Pulmonary artery endothelial cell (primary cell): Measurements from ENCODE around the gene SCOC. TPM values are rescaled to one million over a fixed set of nuclear protein-coding genes. Genes with fewer than 3 reads are reported as not detected.
"Not testable (repeated sequence)": the region's sequence is repeated elsewhere in the genome, so short reads cannot be mapped to it uniquely, and the experiment has no call there.

ENCODE experiments used
- DNase-seq: peaks from one replicate; pipeline ENCODE4 v3.0.0-alpha.2; 2011; ENCODE audit warnings: low read depth, low spot score
- total RNA-seq: library from RNA; depleted of rRNA; stranded (reverse); fragments of >200 nt; gene quantifications from 2 replicates; pipeline ENCODE4 v1.2.3, GENCODE V29; 2014

The SCOC gene
- total RNA-seq, 1 donor from 2014 or later: 32.6 TPM

DNA sequence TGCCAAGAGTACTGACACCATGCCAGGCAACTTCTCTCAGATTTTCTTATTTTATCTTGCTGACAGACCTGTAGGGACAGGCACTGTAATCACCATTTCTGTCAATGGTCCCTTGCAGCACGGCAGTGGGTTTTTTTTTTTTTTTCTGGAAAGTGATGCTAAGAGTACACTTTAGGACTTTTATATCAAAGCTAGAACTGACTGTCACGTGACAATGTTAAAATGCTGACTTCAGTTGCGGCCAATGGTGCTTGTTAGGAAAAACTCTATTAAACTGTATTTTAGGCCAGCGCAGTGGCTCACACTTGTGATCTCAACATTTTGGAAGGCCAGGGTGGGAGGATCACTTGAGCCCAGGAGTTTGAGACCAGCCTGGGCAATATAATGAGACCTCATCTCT lies 12.3 kb upstream of the SCOC start:
- DNase-seq: no peak

DNA sequence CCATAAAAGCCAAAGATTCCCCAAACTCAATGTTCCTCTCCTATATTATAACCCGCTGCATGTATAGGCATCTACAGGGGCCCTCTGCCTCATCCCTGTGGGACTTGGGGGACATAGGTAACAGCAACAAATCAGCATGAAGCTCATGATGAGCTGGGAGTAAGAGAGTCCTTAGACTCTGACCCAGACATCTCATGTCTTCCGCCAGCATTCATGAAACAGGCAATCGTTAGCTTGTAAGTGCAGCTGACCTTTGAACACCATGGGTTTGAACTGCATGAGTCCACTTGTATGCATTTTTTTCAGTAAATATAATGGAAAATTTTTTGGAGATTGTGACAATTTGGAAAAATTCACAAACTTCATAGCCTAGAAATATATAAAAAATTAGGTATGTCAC lies 10.4 kb upstream of the SCOC start:
- no peak for DNase-seq

DNA sequence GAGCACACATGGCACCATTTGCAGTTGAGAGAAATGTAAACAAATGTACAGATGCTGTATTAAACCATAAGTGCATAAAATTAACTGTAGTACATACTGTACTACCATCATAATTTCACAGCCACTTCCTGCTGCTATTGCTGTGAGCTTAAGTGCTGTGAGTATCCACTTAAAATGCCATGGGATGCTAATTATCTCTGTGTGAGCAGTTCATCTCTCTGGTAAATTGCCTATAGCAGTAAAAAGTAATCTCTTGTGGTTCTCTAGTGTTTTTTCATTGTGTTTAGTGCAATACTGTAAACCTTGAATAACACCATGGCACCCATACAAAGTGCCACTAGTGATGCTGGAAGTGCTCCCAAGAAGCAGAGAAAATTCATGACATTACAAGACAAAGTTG lies 9.9 kb upstream of the SCOC start:
- DNase-seq: no peak

DNA sequence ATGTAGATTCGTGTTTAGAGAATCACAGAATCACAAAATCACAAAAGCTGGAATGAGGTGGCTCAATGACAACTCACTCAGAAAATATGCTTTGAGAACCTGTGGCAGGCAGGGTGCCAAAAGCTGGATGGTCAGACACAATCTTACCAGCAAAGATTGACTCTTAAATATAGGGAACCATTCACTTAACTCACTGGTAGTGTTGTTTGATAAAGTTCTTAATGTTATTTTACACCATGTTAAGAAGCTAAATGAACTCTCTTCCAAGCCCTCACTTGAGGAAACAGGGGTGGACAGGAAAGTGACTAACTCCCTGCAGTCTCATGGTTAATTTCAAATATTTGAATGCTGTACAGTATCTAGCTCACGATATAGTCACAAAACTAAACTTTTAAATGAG lies 5.7 kb upstream of the SCOC start:
- peak; percentile 5 for DNase-seq

DNA sequence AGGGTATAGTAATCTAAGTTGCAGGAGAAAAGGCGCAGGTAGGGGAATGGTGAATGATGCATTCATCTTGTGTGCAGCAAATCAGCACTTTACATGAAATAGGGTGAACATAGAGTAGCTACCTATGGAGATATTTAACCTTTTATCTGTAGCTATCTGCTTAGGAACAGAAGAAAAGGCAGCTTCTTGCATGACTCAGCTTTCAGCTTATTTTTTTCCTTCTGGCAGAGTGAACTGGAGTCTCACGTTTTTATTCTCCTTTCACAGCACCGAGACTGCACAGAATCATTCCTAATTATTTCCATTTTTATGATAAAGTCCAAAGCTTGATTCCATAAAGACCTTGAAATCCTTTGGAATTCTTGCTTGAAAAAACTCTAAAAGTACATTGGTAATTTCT lies 4.8 kb upstream of the SCOC start:
- no peak for DNase-seq

DNA sequence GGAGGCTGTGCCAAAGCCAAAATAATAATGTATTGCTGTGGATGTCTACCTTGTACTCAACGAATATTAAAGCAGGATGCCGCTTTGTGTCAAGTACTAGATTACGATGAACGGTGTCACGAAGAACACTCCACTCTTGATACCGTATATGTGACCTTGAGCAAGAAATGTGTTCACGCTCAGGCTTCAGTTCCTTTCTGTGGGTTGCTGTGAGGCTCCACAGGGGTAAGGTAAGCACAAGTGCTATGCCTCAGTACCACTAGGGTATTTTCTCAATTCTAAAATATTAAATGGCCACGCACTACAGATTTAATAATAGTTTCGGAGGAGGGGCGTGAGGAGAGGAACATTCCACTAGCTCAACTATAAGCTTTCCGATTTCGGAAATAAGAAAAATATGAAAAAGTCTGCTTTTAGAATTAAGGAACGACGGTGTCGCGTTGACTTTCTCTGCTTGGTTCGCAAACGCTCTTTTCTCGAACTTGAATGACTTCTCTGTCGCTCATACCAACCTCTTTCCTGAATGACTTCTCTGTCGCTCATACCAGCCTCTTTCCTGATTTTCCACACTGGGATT lies 607 bp upstream of the SCOC start:
- DNase-seq: peak; percentile 1

DNA sequence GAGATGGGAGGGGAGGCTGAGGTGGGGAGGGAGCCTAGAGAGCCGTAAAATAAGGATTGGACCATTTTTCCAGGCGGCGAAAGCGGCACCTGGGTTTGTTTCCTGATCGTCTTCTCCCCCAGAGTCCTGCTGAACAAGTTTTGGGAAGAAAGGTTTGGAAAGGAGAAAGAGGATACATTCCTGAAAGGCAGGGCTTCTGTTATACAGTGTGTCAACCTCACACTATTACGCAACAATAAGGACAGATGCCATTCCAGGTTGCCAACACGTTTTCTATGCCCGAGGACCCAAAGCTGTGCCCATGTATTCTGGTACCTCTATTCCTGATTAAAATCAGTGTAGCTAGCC lies 658 bp downstream of the SCOC start:
- DNase-seq: no peak

DNA sequence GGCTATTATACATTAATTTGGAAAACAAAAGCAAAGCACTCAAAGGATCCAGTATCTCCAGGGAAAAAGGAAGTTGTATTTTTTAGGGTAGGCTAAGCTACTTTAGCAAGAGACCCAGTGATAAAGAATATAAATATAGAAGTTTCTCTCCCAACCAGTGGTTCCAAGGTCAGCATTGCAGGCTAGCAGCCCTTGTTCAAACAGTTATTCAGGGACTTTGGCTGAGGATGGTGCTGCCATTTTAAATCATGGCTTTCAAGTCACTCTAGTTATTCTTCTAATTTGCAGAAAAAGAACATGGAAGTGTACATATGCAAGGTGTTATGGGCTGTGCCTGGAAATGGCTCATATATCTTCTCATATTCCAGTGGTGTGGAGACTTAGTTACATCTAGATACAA lies 9.3 kb downstream of the SCOC start:
- no peak for DNase-seq

DNA sequence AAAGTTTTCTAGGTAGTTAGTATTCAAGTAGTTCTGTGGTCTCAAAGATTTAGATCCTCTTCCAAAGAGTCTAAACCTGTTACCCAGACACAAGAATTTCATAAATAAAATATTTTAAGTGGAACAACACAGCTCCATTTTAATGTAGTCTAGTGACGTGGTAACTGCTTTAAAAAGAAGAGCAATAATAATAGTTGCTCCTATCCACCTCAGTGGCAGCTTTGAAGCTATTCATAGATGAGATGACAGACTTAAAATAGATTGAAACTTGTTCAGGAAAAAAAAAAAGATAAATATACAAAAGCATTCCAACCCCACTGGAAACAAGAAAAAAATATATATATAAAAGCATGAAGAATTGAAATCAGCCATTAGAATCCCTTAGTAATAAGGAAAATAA lies 14.6 kb downstream of the SCOC start:
- no peak for DNase-seq

DNA sequence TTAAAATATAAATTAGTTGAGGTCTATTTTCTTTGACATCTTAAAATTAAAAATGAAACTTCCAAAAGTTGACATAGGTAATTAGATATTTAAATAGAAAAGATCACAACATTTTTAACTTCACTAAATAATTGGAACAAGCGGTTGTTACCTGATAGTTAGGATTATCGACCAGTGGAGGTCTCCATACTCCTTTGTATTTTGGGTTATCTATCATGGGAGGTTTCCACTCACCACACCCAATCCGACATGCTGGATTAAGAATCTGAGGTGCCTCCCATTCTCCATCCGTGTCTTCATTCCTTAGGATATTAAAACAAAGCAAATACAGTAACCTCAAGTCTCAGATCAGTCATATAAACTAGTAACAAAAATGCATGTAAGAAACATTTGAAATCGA lies 22.2 kb downstream of the SCOC start:
- no peak for DNase-seq

DNA sequence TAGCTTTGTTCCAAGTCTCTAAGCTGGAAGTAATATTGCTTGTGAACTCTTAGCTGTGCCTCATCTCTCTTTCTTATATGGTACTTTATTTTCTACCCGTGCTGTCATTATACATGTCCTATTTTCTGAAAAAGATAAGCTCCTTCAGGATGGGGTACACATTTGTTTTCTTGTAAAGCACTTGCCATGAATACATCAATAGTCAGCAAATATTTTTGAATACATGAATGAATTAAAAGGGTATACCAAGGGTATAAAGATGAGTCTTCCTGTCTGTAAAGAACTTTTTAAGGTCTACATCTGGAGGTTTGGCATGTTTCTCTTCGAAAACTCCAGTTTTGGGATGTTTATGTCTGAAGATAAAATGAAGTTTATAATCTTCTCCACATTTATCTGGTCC lies 26.7 kb downstream of the SCOC start:
- DNase-seq: no peak

DNA sequence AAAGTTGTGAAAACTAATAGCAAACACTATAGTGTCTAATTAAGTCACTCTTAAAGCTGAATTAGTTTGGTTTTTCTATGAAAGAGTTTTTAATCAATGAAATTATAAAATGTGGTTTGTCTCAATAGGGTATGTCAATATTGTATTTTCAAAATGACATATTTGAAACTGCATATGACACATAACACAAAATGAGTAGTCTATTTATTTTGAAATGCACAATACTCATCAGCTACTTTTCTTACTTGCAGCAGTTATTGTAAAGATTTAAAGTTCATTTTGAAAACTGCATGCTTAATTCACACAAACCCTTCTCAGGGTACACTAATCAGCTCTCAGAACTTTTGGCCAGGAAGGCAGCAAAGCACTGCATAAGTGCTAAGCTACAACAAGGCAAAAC lies 32.8 kb downstream of the SCOC start:
- DNase-seq: no peak

DNA sequence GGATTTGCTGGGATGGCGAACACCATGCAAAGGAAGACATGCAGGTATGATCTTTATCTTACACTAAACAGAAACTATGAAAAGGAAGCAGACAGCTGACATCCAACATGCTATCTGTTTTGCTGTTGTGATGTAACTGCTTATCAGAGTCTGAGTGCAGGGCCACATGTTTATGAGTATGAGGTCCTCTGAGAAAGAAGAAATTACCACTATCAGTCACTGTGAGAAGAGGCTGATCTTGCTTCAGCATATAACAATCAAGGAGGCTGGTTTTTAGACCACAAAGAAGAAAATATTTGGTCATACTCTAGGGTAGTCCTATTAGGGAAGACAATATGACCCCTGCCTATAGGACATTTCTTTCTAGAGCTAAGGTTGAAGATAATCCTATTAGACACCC lies 35.5 kb downstream of the SCOC start:
- no peak for DNase-seq

DNA sequence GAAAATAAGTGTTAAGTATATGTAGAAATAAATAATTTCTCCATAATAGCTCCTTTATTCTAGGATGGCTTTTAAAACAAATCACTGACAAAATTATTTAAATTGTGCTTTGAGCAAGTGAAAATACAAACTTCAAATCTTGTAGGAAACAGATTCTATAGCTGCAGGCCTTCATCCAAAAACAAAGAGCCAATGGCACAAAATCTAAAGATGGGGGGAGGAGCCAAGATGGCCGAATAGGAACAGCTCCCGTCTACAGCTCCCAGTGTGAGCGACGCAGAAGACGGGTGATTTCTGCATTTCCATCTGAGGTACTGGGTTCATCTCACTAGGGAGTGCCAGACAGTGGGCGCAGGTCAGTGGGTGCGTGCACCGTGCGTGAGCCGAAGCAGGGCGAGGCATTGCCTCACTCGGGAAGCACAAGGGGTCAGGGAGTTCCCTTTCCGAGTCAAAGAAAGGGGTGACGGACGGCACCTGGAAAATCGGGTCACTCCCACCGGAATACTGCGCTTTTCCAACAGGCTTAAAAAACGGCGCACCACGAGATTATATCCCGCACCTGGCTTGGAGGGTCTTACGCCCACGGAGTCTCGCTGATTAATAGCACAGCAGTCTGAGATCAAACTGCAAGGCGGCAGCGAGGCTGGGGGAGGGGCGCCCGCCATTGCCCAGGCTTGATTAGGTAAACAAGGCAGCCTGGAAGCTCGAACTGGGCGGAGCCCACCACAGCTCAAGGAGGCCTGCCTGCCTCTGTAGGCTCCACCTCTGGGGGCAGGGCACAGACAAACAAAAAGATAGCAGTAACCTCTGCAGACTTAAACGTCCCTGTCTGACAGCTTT lies 39.9 kb downstream of the SCOC start:
- not testable (repeated sequence) for DNase-seq

DNA sequence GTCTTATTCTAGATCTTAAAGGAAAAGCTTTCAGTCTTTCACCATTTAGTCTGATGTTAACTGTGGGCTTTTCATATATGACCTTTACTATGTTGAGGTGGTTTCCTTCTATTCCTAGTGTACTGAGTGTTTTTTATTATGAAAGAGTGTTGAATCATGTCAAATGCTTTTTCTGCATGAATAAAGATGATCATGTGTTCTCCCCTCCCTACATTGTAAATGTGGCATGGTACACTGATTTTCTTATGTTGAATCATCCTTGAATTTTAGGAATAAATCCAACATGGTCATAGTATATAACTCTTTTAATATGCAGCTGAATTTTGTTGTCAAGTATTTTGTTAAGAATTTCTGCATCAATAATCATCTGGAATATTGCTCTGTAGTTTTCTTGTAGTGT lies 49.7 kb downstream of the SCOC start:
- no peak for DNase-seq

DNA sequence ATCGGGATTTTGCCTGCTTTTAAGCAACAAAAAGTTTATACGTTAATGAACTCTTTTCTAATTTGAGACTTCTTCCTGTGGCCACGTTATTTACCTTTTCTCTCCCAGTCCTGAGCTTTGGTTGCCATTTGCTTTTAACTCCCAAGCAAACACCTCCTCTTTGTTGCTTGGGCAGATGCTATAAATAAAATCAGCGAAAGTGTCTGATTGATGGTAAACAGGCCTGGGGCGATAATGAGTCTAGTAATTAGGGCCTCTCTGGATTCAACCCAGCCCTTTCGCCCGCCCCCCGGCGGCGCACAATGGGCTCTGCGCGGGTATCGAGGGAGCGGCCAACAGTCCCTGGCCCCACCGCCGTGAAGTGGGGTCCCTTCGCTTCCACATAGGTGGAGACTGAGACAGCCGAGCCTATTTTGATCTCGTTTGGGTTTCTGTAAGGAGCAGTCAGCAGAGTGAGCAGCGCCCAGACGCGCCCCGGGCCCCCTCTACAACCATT lies 53.2 kb downstream of the SCOC start:
- DNase-seq: no peak

DNA sequence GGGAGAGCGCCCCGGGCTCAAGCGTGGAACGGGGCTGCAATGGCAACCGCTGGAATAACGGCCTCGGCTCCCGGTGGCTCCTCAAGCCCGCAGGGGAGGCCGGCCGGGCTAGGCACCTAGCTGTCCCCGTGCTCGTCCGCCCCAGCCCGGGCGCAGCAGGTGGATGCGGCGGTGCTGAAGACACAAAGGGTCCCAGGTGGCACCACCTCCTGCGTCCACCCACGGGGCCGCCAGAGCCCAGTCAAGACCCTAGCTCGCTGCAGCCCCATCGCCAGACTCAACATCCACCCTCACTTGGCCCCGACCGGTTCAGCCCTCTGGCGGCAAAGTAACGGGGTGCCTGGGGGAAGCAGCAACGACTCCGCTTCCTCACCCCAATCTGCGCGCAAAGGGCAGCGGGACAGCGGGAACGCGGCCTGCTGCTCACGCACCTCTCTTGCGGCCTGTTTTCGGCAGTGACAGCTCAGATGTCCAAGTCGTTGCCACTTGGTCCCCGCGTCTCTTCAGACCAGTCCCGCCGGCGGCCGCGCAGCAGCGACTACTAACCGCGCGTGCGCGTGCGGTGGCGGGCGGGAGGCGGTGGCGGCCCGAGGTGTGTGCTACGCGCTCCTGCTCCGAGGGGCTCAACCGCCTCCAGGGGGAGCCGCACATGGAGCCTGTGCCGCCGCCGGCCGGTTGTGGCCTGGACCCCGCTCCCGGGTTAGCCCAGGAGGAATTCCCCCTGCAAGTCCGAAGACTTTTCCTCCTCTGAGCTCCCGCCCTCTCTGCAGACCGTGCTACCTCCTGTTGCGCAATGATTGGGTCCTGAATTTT lies 53.9 kb downstream of the SCOC start, which contains the start of gene CLGN:
Gene CLGN (minus strand): TSS at position 543 of the 813 bp plus-strand sequence. CDS start 14,570 bp downstream, outside the sequence.
- DNase-seq: peak; percentile 1

DNA sequence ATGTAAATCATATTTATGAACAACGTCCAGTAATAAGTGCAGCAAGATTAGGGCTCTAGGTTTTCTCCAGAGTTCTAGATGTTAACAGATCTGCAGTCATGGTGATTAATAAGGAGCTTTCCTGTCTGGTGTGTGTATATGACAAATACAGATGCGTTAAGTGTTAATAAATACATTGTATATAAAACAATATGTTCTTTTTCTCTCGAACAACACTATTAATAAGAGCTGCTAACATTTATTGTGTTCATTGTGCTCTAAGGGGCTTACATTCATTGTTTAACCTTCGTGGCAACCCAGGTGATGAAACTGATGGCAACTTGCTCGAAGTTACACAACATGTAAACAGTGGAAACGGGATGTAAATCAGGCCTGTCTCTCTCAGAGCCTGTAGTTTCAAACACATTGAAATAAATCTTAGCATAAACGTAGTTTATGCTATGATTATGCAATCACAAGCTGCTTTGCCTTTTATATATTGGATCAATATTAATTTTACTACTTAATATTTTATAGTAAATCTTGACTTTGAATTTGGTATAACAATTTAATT lies 54.5 kb downstream of the SCOC start:
- DNase-seq: no peak
